IMR-90 (cell line): ENCODE data around the gene AFDN. TPM values are rescaled to one million over a fixed set of nuclear protein-coding genes. Genes with fewer than 3 reads are reported as not detected.
A peak's percentile ranks its signal among the peaks of the same experiment; 100 is the strongest.

Experiments used
- ATAC-seq: fragments of 200-7000 bp; cut with Tn5 transposase; 2 replicates; pipeline ENCODE4 v1.9.1; 2020; ENCODE audit warnings: low read depth, mild to moderate bottlenecking, moderate library complexity
- BruUV-seq: library from RNA; stranded (reverse); fragments of 400-500 nt; replicated peaks from 2 replicates; lab custom pipeline; 2021; lab: Mats Ljungman, UMichigan
- CTCF ChIA-PET: fragments of 300-600 bp; formaldehyde crosslinking; extraction: SDS; loops from one replicate; lab custom pipeline; 2021; ENCODE audit warnings: antibody characterized with exemption; lab: Yijun Ruan, JAX
- POLR2A ChIA-PET: fragments of 300-600 bp; sonication (Branson Sonifier 250); formaldehyde crosslinking; loops from one replicate; lab custom pipeline; 2022; ENCODE audit warnings: antibody characterized with exemption; ENCODE audit not compliant: unreplicated experiment; lab: Charles Lee
- DNase-seq: peaks from one replicate; pipeline ENCODE4 v3.0.0; 2013
- H2AFZ ChIP-seq: replicated peaks from 2 replicates; pipeline ENCODE3; 2013; ENCODE audit warnings: low read length, mild to moderate bottlenecking; ENCODE audit not compliant: poor library complexity
- H2AK5ac ChIP-seq: 2 replicates; pipeline ENCODE4 v1.6.1; 2013; ENCODE audit warnings: low read depth, low read length, inconsistent platforms
- H2AK9ac ChIP-seq: replicated peaks from 2 replicates; pipeline ENCODE3; 2013; ENCODE audit warnings: mild to moderate bottlenecking, low read depth, low read length, moderate library complexity; ENCODE audit not compliant: poor library complexity
- H2BK120ac ChIP-seq: 2 replicates; pipeline ENCODE4 v1.6.1; 2013; ENCODE audit warnings: low read depth, low read length, inconsistent platforms
- H2BK15ac ChIP-seq: 3 replicates; pipeline ENCODE4 v1.6.1; 2013; ENCODE audit warnings: low read depth, low read length, inconsistent platforms
- H2BK20ac ChIP-seq: 2 replicates; pipeline ENCODE4 v1.6.1; 2013; ENCODE audit warnings: low read depth, mild to moderate bottlenecking, inconsistent platforms, low read length, moderate library complexity
- H2BK5ac ChIP-seq: 2 replicates; pipeline ENCODE4 v1.6.1; 2013; ENCODE audit warnings: mild to moderate bottlenecking, low read depth, low read length, inconsistent platforms; ENCODE audit not compliant: poor library complexity, severe bottlenecking
- H3K14ac ChIP-seq: replicated peaks from 2 replicates; pipeline ENCODE4 v1.6.1; 2013; ENCODE audit warnings: low read depth, low read length, inconsistent platforms
- H3K18ac ChIP-seq: 2 replicates; pipeline ENCODE4 v1.6.1; 2013; ENCODE audit warnings: low read depth, low read length, control low read depth
- H3K23ac ChIP-seq: 2 replicates; pipeline ENCODE4 v1.6.1; 2013; ENCODE audit warnings: low read depth, low read length, inconsistent platforms
- H3K27ac ChIP-seq: 2 replicates; pipeline ENCODE4 v1.5.1; 2013; ENCODE audit warnings: mild to moderate bottlenecking, control low read depth, low read length; ENCODE audit not compliant: insufficient read depth
- H3K27me3 ChIP-seq: 2 replicates; pipeline ENCODE4 v1.6.1; 2013; ENCODE audit warnings: low read length; ENCODE audit not compliant: control insufficient read depth, insufficient read depth
- H3K36me3 ChIP-seq: 2 replicates; pipeline ENCODE4 v1.6.1; 2013; ENCODE audit warnings: low read length, mixed read lengths; ENCODE audit not compliant: control insufficient read depth, insufficient read depth
- H3K4ac ChIP-seq: 2 replicates; pipeline ENCODE4 v1.6.1; 2013; ENCODE audit warnings: low read depth, low read length, inconsistent platforms
- H3K4me1 ChIP-seq: 2 replicates; pipeline ENCODE4 v1.6.1; 2013; ENCODE audit warnings: low read length, mixed read lengths; ENCODE audit not compliant: control insufficient read depth, insufficient read depth
- H3K4me2 ChIP-seq: 2 replicates; pipeline ENCODE4 v1.6.1; 2013; ENCODE audit warnings: low read depth, mild to moderate bottlenecking, control low read depth, low read length, moderate library complexity
- H3K4me3 ChIP-seq: 2 replicates; pipeline ENCODE4 v1.5.1; 2013; ENCODE audit warnings: low read depth, mild to moderate bottlenecking, control low read depth, low read length, moderate library complexity; ENCODE audit not compliant: insufficient read depth
- H3K56ac ChIP-seq: 2 replicates; pipeline ENCODE4 v1.6.1; 2013; ENCODE audit warnings: low read length, inconsistent platforms; ENCODE audit not compliant: insufficient read depth; ENCODE audit errors: extremely low read depth
- H3K79me1 ChIP-seq, 2 experiments: 2 replicates each; pipeline ENCODE4 v1.6.1; 2013; ENCODE audit warnings: low read length in 2 of 2, inconsistent platforms in 1 of 2, low read depth in 1 of 2
- H3K9ac ChIP-seq: 2 replicates; pipeline ENCODE4 v1.6.1; 2013; ENCODE audit warnings: low read depth, low read length, control low read depth
- H3K9me1 ChIP-seq: 2 replicates; pipeline ENCODE4 v1.6.1; 2013; ENCODE audit warnings: low read length, inconsistent platforms; ENCODE audit not compliant: insufficient read depth
- H3K9me3 ChIP-seq: 2 replicates; pipeline ENCODE4 v1.6.1; 2013; ENCODE audit warnings: low read length; ENCODE audit not compliant: control insufficient read depth, insufficient read depth
- H4K20me1 ChIP-seq: 2 replicates; pipeline ENCODE4 v1.6.1; 2013; ENCODE audit warnings: low read length, inconsistent platforms; ENCODE audit not compliant: insufficient read depth
- H4K5ac ChIP-seq: 2 replicates; pipeline ENCODE4 v1.6.1; 2013; ENCODE audit warnings: mild to moderate bottlenecking, low read depth, low read length, control low read depth
- H4K8ac ChIP-seq, 2 experiments: 2 replicates each; pipeline ENCODE4 v1.6.1; 2013; ENCODE audit warnings: low read depth in 2 of 2, low read length in 2 of 2, control low read depth in 1 of 2, inconsistent platforms in 1 of 2
- H4K91ac ChIP-seq: 2 replicates; pipeline ENCODE4 v1.6.1; 2013; ENCODE audit warnings: low read depth, low read length, inconsistent platforms; ENCODE audit not compliant: insufficient read depth
- BHLHE40 ChIP-seq: fragments of 150-350 bp; IDR thresholded peaks from 2 replicates; pipeline ENCODE4 v1.6.1; 2016; ENCODE audit warnings: mild to moderate bottlenecking, low read depth, low read length
- CEBPB ChIP-seq: IDR thresholded peaks from 2 replicates; pipeline ENCODE4 v1.6.1; 2012; ENCODE audit warnings: low read depth, low read length, improper control_type of control experiment
- CHD1 ChIP-seq: IDR thresholded peaks from 2 replicates; pipeline ENCODE4 v1.6.1; 2012; ENCODE audit warnings: low read depth, low read length, improper control_type of control experiment
- CTCF ChIP-seq: conservative IDR thresholded peaks from 2 replicates; pipeline ENCODE4 v1.5.1; 2012; ENCODE audit warnings: mild to moderate bottlenecking, low read depth, low read length, improper control_type of control experiment
- ELK1 ChIP-seq: fragments of 150-350 bp; IDR thresholded peaks from 2 replicates; pipeline ENCODE4 v1.6.1; 2016; ENCODE audit warnings: low read depth, mild to moderate bottlenecking, low read length, moderate library complexity, borderline replicate concordance
- FOS ChIP-seq: fragments of 150-350 bp; IDR thresholded peaks from 2 replicates; pipeline ENCODE4 v1.6.1; 2016; ENCODE audit warnings: low read depth, low read length
- MAFK ChIP-seq: IDR thresholded peaks from 2 replicates; pipeline ENCODE4 v1.6.1; 2012; ENCODE audit warnings: low read depth, low read length, improper control_type of control experiment
- MAZ ChIP-seq: IDR thresholded peaks from 2 replicates; pipeline ENCODE4 v1.6.1; 2012; ENCODE audit warnings: low read depth, mild to moderate bottlenecking, low read length, improper control_type of control experiment, moderate library complexity, borderline replicate concordance
- MXI1 ChIP-seq: IDR thresholded peaks from 2 replicates; pipeline ENCODE4 v1.6.1; 2012; ENCODE audit warnings: low read depth, mild to moderate bottlenecking, low read length, moderate library complexity, borderline replicate concordance
- NFE2L2 ChIP-seq: fragments of 150-350 bp; IDR thresholded peaks from 2 replicates; pipeline ENCODE4 v1.6.1; 2016; ENCODE audit warnings: low read depth, mild to moderate bottlenecking, low read length
- POLR2A ChIP-seq: IDR thresholded peaks from 2 replicates; pipeline ENCODE4 v1.6.1; 2012; ENCODE audit warnings: mild to moderate bottlenecking, low read depth, low read length
- RAD21 ChIP-seq: IDR thresholded peaks from 2 replicates; pipeline ENCODE4 v1.6.1; 2012; ENCODE audit warnings: low read length, improper control_type of control experiment
- RCOR1 ChIP-seq: IDR thresholded peaks from 2 replicates; pipeline ENCODE4 v1.6.1; 2012; ENCODE audit warnings: mild to moderate bottlenecking, low read length, improper control_type of control experiment; ENCODE audit not compliant: insufficient replicate concordance
- RFX5 ChIP-seq: IDR thresholded peaks from 2 replicates; pipeline ENCODE4 v1.8.0; 2012; ENCODE audit warnings: low read depth, mild to moderate bottlenecking, low read length, moderate library complexity
- SMC3 ChIP-seq: fragments of 150-350 bp; IDR thresholded peaks from 2 replicates; pipeline ENCODE4 v1.6.1; 2016; ENCODE audit warnings: low read depth, mild to moderate bottlenecking, antibody characterized with exemption, low read length, moderate library complexity
- USF2 ChIP-seq: fragments of 150-350 bp; IDR thresholded peaks from 2 replicates; pipeline ENCODE4 v1.6.1; 2017; ENCODE audit warnings: mild to moderate bottlenecking, antibody characterized with exemption, low read length, low read depth
- WGBS, 2 experiments: methylation state at CpG; one replicate each; pipeline versions ENCODE4 v1.1.5 to v1.1.7; 2013; ENCODE audit warnings: missing lambda C conversion rate in 2 of 2; ENCODE audit not compliant: insufficient read length in 1 of 2; ENCODE audit errors: extremely low coverage in 2 of 2; 5-methylcytosine and 5-hydroxymethylcytosine counted together
- dilution Hi-C: fragments of 300-500 bp; cut with HindIII; formaldehyde crosslinking; loops from one replicate; pipeline ENCODE4 v1.14.3; 2018; ENCODE audit warnings: low sequenced_read_pairs; ENCODE audit not compliant: unreplicated experiment
- in situ Hi-C: fragments of 300-500 bp; cut with MboI; formaldehyde crosslinking; loops from 3 replicates; pipeline ENCODE4 v1.14.3; 2019; ENCODE audit warnings: low sequenced_read_pairs, inconsistent platforms, mixed read lengths
- intact Hi-C: fragments of 100-400 bp; cut with micrococcal nuclease; formaldehyde crosslinking; loops from 2 replicates; pipeline ENCODE4 v1.10.0; 2022
- polyA plus RNA-seq, 3 experiments: library from polyadenylated mRNA; depleted of rRNA; stranded (reverse); fragments of >200 nt; gene quantifications; 2 replicates each; pipeline ENCODE4 v1.2.3, GENCODE V29; 2012; ENCODE audit warnings: low replicate concordance in 1 of 3
- total RNA-seq: library from RNA; depleted of rRNA; stranded (reverse); fragments of >200 nt; gene quantifications from 2 replicates; pipeline ENCODE4 v1.2.3, GENCODE V29; 2012

Gene AFDN
- total and polyA plus RNA-seq, 2 of the 4 experiments (the other 2 are of a cell fraction), result 11.6 to 20.8 TPM

- no peak overlapping the region for H3K14ac ChIP-seq
- dilution Hi-C loops (no loop called here), in situ Hi-C loops (no loop called here), intact Hi-C loops (no loop called here)
- no peaks in the 10 kb centered on the region for H3K4me1 ChIP-seq
- no peak overlapping the region for H3K9ac ChIP-seq
- no peak overlapping the region for H3K18ac ChIP-seq
- no peaks in the 10 kb centered on the region for H3K79me1 ChIP-seq
- BruUV-seq, result no TSS peak
- ChIA-PET CTCF (no interaction called here), POLR2A (no interaction called here)
- H4K20me1 ChIP-seq, result no peaks in the 10 kb centered on the region; the same call in 1 of the 2 replicates
- H3K27me3 ChIP-seq, result peaks cover 7% of the 10 kb centered on the region
- WGBS, 2 experiments, result 37% methylated on average over 10 of the region's 43 CpGs; no CpG with 5 or more reads in 1 of the 2 experiments
- H3K4ac ChIP-seq, result no peak overlapping the region
- no peak overlapping the region for H3K4me3 ChIP-seq
- no peak for TF ChIP-seq SMC3
- no peak for TF ChIP-seq CTCF
- TF ChIP-seq RFX5, result no peak
- TF ChIP-seq POLR2A, result no peak
- no peak for TF ChIP-seq CHD1
- no peak for TF ChIP-seq BHLHE40
- TF ChIP-seq MXI1, result no peak
- TF ChIP-seq RCOR1, result no peak
- no peak for TF ChIP-seq NFE2L2
- no peak for TF ChIP-seq ELK1
- no peak for TF ChIP-seq USF2
- no peak for TF ChIP-seq RAD21
- TF ChIP-seq MAZ, result no peak
- TF ChIP-seq FOS, result no peak
- TF ChIP-seq CEBPB, result no peak
- no peak for TF ChIP-seq MAFK
- ATAC-seq (no peak), DNase-seq (no peak)
- no peak overlapping the region for H3K56ac ChIP-seq
- no peak overlapping the region for H2BK5ac ChIP-seq
- H4K91ac ChIP-seq, result no peak overlapping the region
- H3K27ac ChIP-seq, result no peak overlapping the region
- no peak overlapping the region for H2BK15ac ChIP-seq
- no peak overlapping the region for H3K4me2 ChIP-seq
- H4K8ac ChIP-seq, result no peak overlapping the region
- H3K9me1 ChIP-seq, result no peaks in the 10 kb centered on the region
- H2AFZ ChIP-seq, result peak overlapping the region; percentile 8
- no peak overlapping the region for H2BK20ac ChIP-seq
- H2AK5ac ChIP-seq, result no peak overlapping the region
- no peaks in the 10 kb centered on the region for H3K36me3 ChIP-seq
- H4K5ac ChIP-seq, result no peak overlapping the region
- H3K23ac ChIP-seq, result no peak overlapping the region
- H2BK120ac ChIP-seq, result no peak overlapping the region
- no peak overlapping the region for H2AK9ac ChIP-seq
- H3K9me3 ChIP-seq, result no peaks in the 10 kb centered on the region
Observed at GRCh38 chr6:167796192-167796981, 30.3 kb upstream of the AFDN start.
